SK-N-SH (cell line): ENCODE measurements around the gene SMARCD3. TPM values are rescaled to one million over a fixed set of nuclear protein-coding genes. Genes with fewer than 3 reads are reported as not detected.

ENCODE experiments used
- CTCF ChIA-PET: fragments of 300-600, 350-600 bp; formaldehyde crosslinking; extraction: SDS; loops from one replicate; lab custom pipeline; 2021; lab: Yijun Ruan, JAX
- POLR2A ChIA-PET: fragments of 350-600 bp; sonication (Branson Sonifier 250); formaldehyde crosslinking; extraction: SDS; loops from one replicate; lab custom pipeline; 2020; ENCODE audit warnings: antibody characterized with exemption, inconsistent platforms; lab: Yijun Ruan, JAX
- DNase-seq: peaks from one replicate; pipeline ENCODE4 v3.0.0; 2012
- H2AFZ ChIP-seq: fragments of 200-600 bp; sonication (generic); 2 replicates; pipeline ENCODE4 v1.8.1; 2016; ENCODE audit warnings: antibody characterized with exemption, mild to moderate bottlenecking, low read depth
- H3F3A ChIP-seq: fragments of 200-600 bp; sonication (generic); replicated peaks from 2 replicates; pipeline ENCODE3; 2016; ENCODE audit warnings: antibody characterized with exemption, mild to moderate bottlenecking; ENCODE audit not compliant: insufficient read depth
- H3K27ac ChIP-seq, 2 experiments: fragments of 200-500 bp in 1 of 2; fragments of 200-600 bp in 1 of 2; sonication (Bioruptor generic) in 1 of 2; sonication (generic), shearing (Covaris generic) in 1 of 2; 2 replicates each; pipeline versions ENCODE4 v1.5.1 to v1.6.1; 2014 to 2016; ENCODE audit warnings: low read depth in 2 of 2, inconsistent platforms in 1 of 2, low read length in 1 of 2, mild to moderate bottlenecking in 1 of 2, mixed read lengths in 1 of 2
- H3K27me3 ChIP-seq: fragments of 200-600 bp; sonication (generic), shearing (Covaris generic); 2 replicates; pipeline ENCODE4 v1.6.1; 2016; ENCODE audit warnings: mixed run types; ENCODE audit not compliant: insufficient read depth
- H3K36me3 ChIP-seq, 2 experiments: fragments of 200-500 bp in 1 of 2; fragments of 200-600 bp in 1 of 2; sonication (Bioruptor generic) in 1 of 2; sonication (generic) in 1 of 2; replicated peaks in 1 of 2; 2 replicates each; pipeline versions ENCODE3 to v1.5.1; 2014 to 2016; ENCODE audit warnings: low read length in 1 of 2, mild to moderate bottlenecking in 1 of 2; ENCODE audit not compliant: insufficient read depth in 2 of 2, control insufficient read depth in 1 of 2
- H3K4me1 ChIP-seq, 2 experiments: fragments of 200-500 bp in 1 of 2; fragments of 200-600 bp in 1 of 2; sonication (Bioruptor generic) in 1 of 2; sonication (generic), shearing (Covaris generic) in 1 of 2; 2 replicates each; pipeline versions ENCODE4 v1.5.1 to v1.6.1; 2014 to 2016; ENCODE audit warnings: low read depth in 1 of 2, low read length in 1 of 2, mixed run types in 1 of 2; ENCODE audit not compliant: insufficient read depth in 2 of 2, control insufficient read depth in 1 of 2
- H3K4me2 ChIP-seq: fragments of 200-600 bp; sonication (generic), shearing (Covaris generic); 2 replicates; pipeline ENCODE4 v1.6.1; 2017; ENCODE audit warnings: mixed run types
- H3K4me3 ChIP-seq, 2 experiments: fragments of 200-500 bp in 1 of 2; fragments of 200-600 bp in 1 of 2; sonication (Bioruptor generic) in 1 of 2; sonication (generic), shearing (Covaris generic) in 1 of 2; 2 replicates each; pipeline versions ENCODE4 v1.5.1 to v1.8.1; 2014 to 2016; ENCODE audit warnings: low read depth in 2 of 2, inconsistent platforms in 1 of 2, low read length in 1 of 2, mild to moderate bottlenecking in 1 of 2, mixed read lengths in 1 of 2, moderate library complexity in 1 of 2
- H3K79me2 ChIP-seq: fragments of 200-600 bp; sonication (generic); 2 replicates; pipeline ENCODE4 v1.8.1; 2017; ENCODE audit warnings: mild to moderate bottlenecking; ENCODE audit not compliant: insufficient read depth
- H3K9ac ChIP-seq: fragments of 200-600 bp; sonication (generic); 2 replicates; pipeline ENCODE4 v1.6.1; 2017; ENCODE audit warnings: mixed run types
- H3K9me2 ChIP-seq: fragments of 200-600 bp; sonication (generic); 2 replicates; pipeline ENCODE4 v1.6.1; 2017; ENCODE audit warnings: mixed run types
- H3K9me3 ChIP-seq: fragments of 200-600 bp; sonication (generic); 2 replicates; pipeline ENCODE4 v1.6.1; 2017; ENCODE audit warnings: mixed run types, mild to moderate bottlenecking, moderate library complexity
- H4K20me1 ChIP-seq: fragments of 200-600 bp; sonication (generic); 2 replicates; pipeline ENCODE4 v1.6.1; 2017; ENCODE audit warnings: mild to moderate bottlenecking, mixed run types; ENCODE audit not compliant: insufficient read depth
- CHD2 ChIP-seq: fragments of 150-350 bp; IDR thresholded peaks from 2 replicates; pipeline ENCODE4 v1.6.1; 2018; ENCODE audit warnings: low read length; ENCODE audit not compliant: partially characterized antibody
- CTCF ChIP-seq: fragments of 200-600 bp; sonication (generic); IDR thresholded peaks from 2 replicates; pipeline ENCODE4 v1.6.1; 2017; ENCODE audit warnings: antibody characterized with exemption, mild to moderate bottlenecking, moderate library complexity
- EP300 ChIP-seq, 2 experiments: IDR thresholded peaks; 2 replicates each; pipeline versions ENCODE4 v1.4.0 to v1.6.1; 2012; ENCODE audit warnings: borderline replicate concordance in 1 of 2, low read depth in 1 of 2, low read length in 1 of 2
- FOXM1 ChIP-seq: IDR thresholded peaks from 2 replicates; pipeline ENCODE4 v1.4.0; 2012; ENCODE audit warnings: low read depth, mild to moderate bottlenecking
- GATA2 ChIP-seq: sonication (generic); formaldehyde crosslinking; IDR thresholded peaks from 2 replicates; pipeline ENCODE4 v1.5.0; 2020; ENCODE audit warnings: mild to moderate bottlenecking, missing genetic modification reagents
- MXI1 ChIP-seq: IDR thresholded peaks from 2 replicates; pipeline ENCODE4 v1.6.1; 2012; ENCODE audit warnings: mild to moderate bottlenecking, low read depth, low read length, improper control_type of control experiment
- NRF1 ChIP-seq: IDR thresholded peaks from 2 replicates; pipeline ENCODE4 v1.6.1; 2012; ENCODE audit warnings: low read depth, mild to moderate bottlenecking, low read length
- POLR2AphosphoS5 ChIP-seq: IDR thresholded peaks from 2 replicates; pipeline ENCODE4 v1.6.1; 2012; ENCODE audit warnings: low read depth, low read length
- RAD21 ChIP-seq: IDR thresholded peaks from 2 replicates; pipeline ENCODE4 v1.6.1; 2012; ENCODE audit warnings: mild to moderate bottlenecking, low read length
- RCOR1 ChIP-seq: fragments of 150-350 bp; IDR thresholded peaks from 2 replicates; pipeline ENCODE4 v1.6.1; 2017; ENCODE audit warnings: antibody characterized with exemption, low read length
- RFX5 ChIP-seq: IDR thresholded peaks from 2 replicates; pipeline ENCODE4 v1.6.1; 2012; ENCODE audit warnings: mild to moderate bottlenecking, improper control_type of control experiment, low read length
- SMC3 ChIP-seq: IDR thresholded peaks from 2 replicates; pipeline ENCODE4 v1.6.1; 2012; ENCODE audit warnings: low read depth, low read length, improper control_type of control experiment
- USF1 ChIP-seq: IDR thresholded peaks from 2 replicates; pipeline ENCODE4 v1.4.0; 2012; ENCODE audit warnings: low read depth, borderline replicate concordance
- USF2 ChIP-seq: fragments of 150-350 bp; IDR thresholded peaks from 2 replicates; pipeline ENCODE4 v1.6.1; 2017; ENCODE audit warnings: antibody characterized with exemption, low read length, low read depth, borderline replicate concordance
- ZBTB33 ChIP-seq: IDR thresholded peaks from 2 replicates; pipeline ENCODE4 v1.4.0; 2012; ENCODE audit warnings: low read depth, borderline replicate concordance
- WGBS: methylation state at CpG from one replicate; pipeline ENCODE4 v1.1.6; 2017; ENCODE audit warnings: low lambda C conversion rate; 5-methylcytosine and 5-hydroxymethylcytosine counted together
- polyA plus RNA-seq, 3 experiments: library from polyadenylated mRNA; depleted of rRNA; stranded (reverse); fragments of >200 nt; gene quantifications; 2 replicates each; pipeline ENCODE4 v1.2.3, GENCODE V29; 2012

Gene SMARCD3
- polyA plus RNA-seq, 1 of the 3 experiments (the other 2 are of a cell fraction), result 62.8 TPM

- Histone ChIP-seq H3K27ac (peak overlapping the region in 1 of 2 experiments; percentile 59; a peak in 1 of 4 replicates), H3K4me3 (peak overlapping the region; percentile 39 to 46; a peak in 2 of 4 replicates), H3K4me1 (peaks cover 35 to 45% of the 10 kb centered on the region in 2 experiments), H3K36me3 (peaks cover 9 to 37% of the 10 kb centered on the region in 2 experiments), H3K9ac (no peak overlapping the region), H3K9me3 (no peaks in the 10 kb centered on the region), H3K27me3 (no peaks in the 10 kb centered on the region), H3K4me2 (peak overlapping the region; percentile 90), H3K9me2 (no peaks in the 10 kb centered on the region), H3F3A (peaks cover 39% of the 10 kb centered on the region), H4K20me1 (peaks cover 24% of the 10 kb centered on the region)
- CTCF ChIA-PET, result interaction anchor here (0.6 to 6.2 kb wide), 67 partner anchors 8 to 389 kb away, joined by 3 to 122 read pairs (median 6); partner anchors contain the start of genes ABCF2, ASB10, CHPF2 and GBX1
- POLR2A ChIA-PET, result interaction anchor here (0.6 to 3.7 kb wide), 3 partner anchors 8 to 17 kb away, joined by 3 to 20 read pairs (median 18); partner anchors contain the start of genes ABCF2 and CHPF2
- 22% methylated on average over 10 of the region's 10 CpGs for WGBS
- DNase-seq, result peak; percentile 93
- TF ChIP-seq NRF1 (no peak), RAD21 (peak; percentile 77), RCOR1 (peak; percentile 95), RFX5 (0 out of 2 replicates have a peak, but pooled peaks have one; percentile 31), USF2 (no peak), CHD2 (peak; percentile 50), FOXM1 (no peak), ZBTB33 (no peak), GATA2 (CRISPR knock-in tag) (peak; percentile 41; the same call in 1 of the 2 replicates), EP300 (IDR thresholded peaks at IDR 0.05; ENCODE audit: borderline replicate concordance in 1 of 2, low read depth in 1 of 2, low read length in 1 of 2) (peak in 1 of 2 experiments; percentile 59; a peak in 2 of 4 replicates), USF1 (no peak), CTCF (peak; percentile 100), POLR2AphosphoS5 (0 out of 2 replicates have a peak, but pooled peaks have one; percentile 16), SMC3 (peak; percentile 61), MXI1 (0 out of 2 replicates have a peak, but pooled peaks have one; percentile 38)
- TF ChIP-seq, all 33 proteins: peak for 10
- Histone ChIP-seq H3K79me2 (peaks cover 28% of the 10 kb centered on the region), H2AFZ (no peak overlapping the region)
Measured at GRCh38 chr7:151244196-151244840, 4.2 kb downstream of the SMARCD3 start.
